ENCODE data around the gene UCN. TPM values are rescaled to one million over a fixed set of nuclear protein-coding genes. Genes with fewer than 3 reads are reported as not detected.

Gene UCN
- total RNA-seq, 4 donors from 2014 or later = 14.9 to 24.0 (median 16.8) TPM

DNA sequence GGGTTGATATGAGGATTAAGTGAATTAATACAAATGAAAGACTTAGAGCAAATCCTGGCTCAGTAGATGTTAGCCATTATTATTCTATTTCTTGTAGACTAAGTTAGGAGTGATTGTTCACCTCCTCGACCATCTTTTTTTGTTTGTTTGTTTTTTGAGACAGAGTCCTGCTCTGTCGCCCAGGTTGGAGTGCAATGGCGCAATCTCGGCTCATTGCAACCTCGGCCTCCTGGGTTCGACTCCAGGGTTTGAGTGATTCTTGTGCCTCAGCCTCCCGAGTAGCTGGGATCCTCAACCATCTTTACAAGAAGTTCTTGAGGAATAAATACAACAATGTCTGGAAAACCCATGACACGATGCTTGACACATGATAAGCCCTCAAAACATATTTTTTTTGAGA, 13.3 kb downstream of the UCN start:
- H3K4me1 ChIP-seq = peaks cover 0 to 6% (median 0%) of the 10 kb centered on the region in 4 donors
- DNase-seq (ENCODE audit: low spot score in 2 of 2) = no peak
- H3K27me3 ChIP-seq = peaks cover 0 to 14% of the 10 kb centered on the region in 2 donors
- TF ChIP-seq POLR2A (IDR thresholded peaks at IDR 0.05) (no peak), EP300 (IDR thresholded peaks at IDR 0.05) (no peak)
- TF ChIP-seq, protein P1, sequence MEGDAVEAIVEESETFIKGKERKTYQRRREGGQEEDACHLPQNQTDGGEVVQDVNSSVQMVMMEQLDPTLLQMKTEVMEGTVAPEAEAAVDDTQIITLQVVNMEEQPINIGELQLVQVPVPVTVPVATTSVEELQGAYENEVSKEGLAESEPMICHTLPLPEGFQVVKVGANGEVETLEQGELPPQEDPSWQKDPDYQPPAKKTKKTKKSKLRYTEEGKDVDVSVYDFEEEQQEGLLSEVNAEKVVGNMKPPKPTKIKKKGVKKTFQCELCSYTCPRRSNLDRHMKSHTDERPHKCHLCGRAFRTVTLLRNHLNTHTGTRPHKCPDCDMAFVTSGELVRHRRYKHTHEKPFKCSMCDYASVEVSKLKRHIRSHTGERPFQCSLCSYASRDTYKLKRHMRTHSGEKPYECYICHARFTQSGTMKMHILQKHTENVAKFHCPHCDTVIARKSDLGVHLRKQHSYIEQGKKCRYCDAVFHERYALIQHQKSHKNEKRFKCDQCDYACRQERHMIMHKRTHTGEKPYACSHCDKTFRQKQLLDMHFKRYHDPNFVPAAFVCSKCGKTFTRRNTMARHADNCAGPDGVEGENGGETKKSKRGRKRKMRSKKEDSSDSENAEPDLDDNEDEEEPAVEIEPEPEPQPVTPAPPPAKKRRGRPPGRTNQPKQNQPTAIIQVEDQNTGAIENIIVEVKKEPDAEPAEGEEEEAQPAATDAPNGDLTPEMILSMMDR (IDR thresholded peaks at IDR 0.05) = no peak
- no peaks in the 10 kb centered on the region for H3K36me3 ChIP-seq
- 92% methylated on average over 8 of the region's 8 CpGs for WGBS, 2 donors
- H3K9me3 ChIP-seq = no peaks in the 10 kb centered on the region
- no peak overlapping the region for H3K4me3 ChIP-seq
- no peak overlapping the region for H3K27ac ChIP-seq

DNA sequence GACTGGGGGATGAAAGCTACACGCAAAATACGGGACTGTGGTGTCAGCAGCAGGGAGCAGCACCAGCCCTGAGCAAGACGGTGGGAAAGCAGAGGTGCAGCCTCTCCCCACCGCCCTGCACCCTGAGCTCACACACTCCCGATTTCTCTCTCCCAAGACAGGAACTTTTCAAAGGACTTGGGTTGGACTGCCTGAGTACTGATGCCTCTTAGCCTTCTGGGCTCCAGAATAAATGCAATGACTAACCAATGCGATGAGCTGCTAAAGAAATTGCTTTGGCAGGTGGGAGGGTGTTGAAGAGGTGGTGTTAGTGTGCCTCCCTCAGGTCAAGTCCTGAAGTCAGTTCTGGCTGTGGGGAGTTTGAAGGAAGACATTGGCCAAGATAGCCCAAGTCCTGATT, 16.4 kb downstream of the UCN start:
- TF ChIP-seq, protein P1 (IDR thresholded peaks at IDR 0.05) = no peak
- no peak for TF ChIP-seq EP300 (IDR thresholded peaks at IDR 0.05)
- TF ChIP-seq POLR2A (IDR thresholded peaks at IDR 0.05) = no peak
- Histone ChIP-seq H3K4me3 (no peak overlapping the region), H3K4me1 (peaks cover 0 to 6% (median 0%) of the 10 kb centered on the region in 4 donors), H3K36me3 (no peaks in the 10 kb centered on the region), H3K27ac (no peak overlapping the region), H3K27me3 (peaks cover 0 to 20% of the 10 kb centered on the region in 2 donors), H3K9me3 (no peaks in the 10 kb centered on the region)
- DNase-seq (ENCODE audit: low spot score in 2 of 2) = no peak
- WGBS, 2 donors = 19 to 52% methylated on average over 6 of the region's 6 CpGs

DNA sequence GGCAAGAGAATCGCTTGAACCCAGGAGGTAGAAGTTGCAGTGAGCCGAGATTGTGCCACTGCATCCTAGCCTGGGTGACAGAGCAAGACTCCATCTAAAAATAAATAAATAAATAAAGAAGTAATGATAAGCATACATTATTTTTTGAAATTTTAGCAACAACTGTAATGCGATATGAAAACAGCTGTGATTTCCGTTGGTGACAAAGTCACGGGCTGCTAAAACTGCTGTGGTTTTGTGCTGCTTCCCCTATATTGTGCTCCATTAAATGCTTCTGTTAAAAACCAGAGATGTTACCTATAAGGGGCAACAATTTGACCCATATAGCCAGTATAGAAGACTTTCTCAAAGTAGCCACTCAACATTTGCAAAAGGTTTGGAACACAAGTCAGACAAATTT, 17.7 kb downstream of the UCN start:
- DNase-seq (ENCODE audit: low spot score in 2 of 2) = no peak
- Histone ChIP-seq H3K4me3 (no peak overlapping the region), H3K36me3 (no peaks in the 10 kb centered on the region), H3K9me3 (no peaks in the 10 kb centered on the region), H3K27me3 (peaks cover 0 to 20% of the 10 kb centered on the region in 2 donors), H3K4me1 (peaks cover 0 to 6% (median 0%) of the 10 kb centered on the region in 4 donors), H3K27ac (no peak overlapping the region)
- WGBS, 2 donors = 88 to 89% methylated on average over 5 of the region's 5 CpGs
- TF ChIP-seq, protein P1 (IDR thresholded peaks at IDR 0.05) = no peak
- no peak for TF ChIP-seq EP300 (IDR thresholded peaks at IDR 0.05)
- no peak for TF ChIP-seq POLR2A (IDR thresholded peaks at IDR 0.05)

DNA sequence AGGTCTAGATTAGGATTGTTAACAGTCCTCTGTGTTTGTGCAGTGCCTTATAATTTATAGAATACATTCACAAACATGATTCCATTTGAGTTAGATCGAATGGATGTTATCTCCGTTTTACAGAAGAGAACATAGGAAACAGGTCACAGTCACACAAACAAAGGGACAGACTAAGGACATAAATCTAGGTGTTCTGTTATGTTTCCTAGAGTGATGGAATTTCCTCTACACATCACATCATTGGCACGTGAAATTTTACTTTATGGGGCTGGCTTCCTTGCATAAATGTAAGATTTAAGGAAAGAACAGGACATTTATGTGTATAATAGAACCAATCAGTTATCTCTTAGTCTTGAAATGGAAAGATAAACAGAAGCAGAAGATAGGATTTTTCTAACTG, 19.6 kb downstream of the UCN start:
- Histone ChIP-seq H3K4me3 (no peak overlapping the region), H3K27ac (no peak overlapping the region), H3K27me3 (peaks cover 0 to 26% of the 10 kb centered on the region in 2 donors), H3K4me1 (peaks cover 0 to 6% (median 0%) of the 10 kb centered on the region in 4 donors), H3K36me3 (no peaks in the 10 kb centered on the region), H3K9me3 (no peaks in the 10 kb centered on the region)
- WGBS, 2 donors = 48 to 59% methylated on average over 3 of the region's 3 CpGs
- TF ChIP-seq POLR2A (IDR thresholded peaks at IDR 0.05) (no peak), EP300 (IDR thresholded peaks at IDR 0.05) (no peak)
- TF ChIP-seq, protein P1 (IDR thresholded peaks at IDR 0.05) = no peak
- no peak for DNase-seq (ENCODE audit: low spot score in 2 of 2)

DNA sequence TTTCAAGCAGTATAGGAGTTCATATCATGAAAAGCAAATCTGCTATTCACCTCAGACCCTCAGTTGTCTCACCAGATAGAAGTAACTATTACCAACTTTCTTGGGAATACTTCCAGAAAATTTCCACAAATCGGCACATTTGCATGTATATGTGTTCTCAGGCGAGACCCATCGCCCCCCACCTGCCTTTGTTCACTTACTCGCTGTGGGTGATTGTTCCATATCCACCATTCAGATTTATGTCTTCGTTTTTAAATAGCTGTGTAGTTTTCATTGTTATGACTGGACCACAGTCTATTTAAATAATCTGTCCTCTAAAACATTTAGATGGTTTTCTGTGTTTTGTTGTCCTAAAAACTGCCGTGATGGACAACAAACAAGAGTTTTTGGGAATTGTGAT, 22.8 kb downstream of the UCN start:
- H3K36me3 ChIP-seq = no peaks in the 10 kb centered on the region
- peaks cover 0 to 15% of the 10 kb centered on the region in 2 donors for H3K27me3 ChIP-seq
- H3K4me3 ChIP-seq = no peak overlapping the region
- TF ChIP-seq, protein P1 (IDR thresholded peaks at IDR 0.05) = no peak
- TF ChIP-seq EP300 (IDR thresholded peaks at IDR 0.05) = no peak
- no peak for TF ChIP-seq POLR2A (IDR thresholded peaks at IDR 0.05)
- H3K9me3 ChIP-seq = no peaks in the 10 kb centered on the region
- peaks cover 0 to 9% (median 5%) of the 10 kb centered on the region in 4 donors for H3K4me1 ChIP-seq
- no peak overlapping the region for H3K27ac ChIP-seq
- 74 to 76% methylated on average over 6 of the region's 6 CpGs for WGBS, 2 donors
- no peak for DNase-seq (ENCODE audit: low spot score in 2 of 2)
